ENCODE measurements around the gene KDM7A. TPM values are rescaled to one million over a fixed set of nuclear protein-coding genes. Genes with fewer than 3 reads are reported as not detected.

KDM7A gene
- total and polyA plus RNA-seq, 12 donors, result 2.7 to 16.4 (median 11.8) TPM

DNA sequence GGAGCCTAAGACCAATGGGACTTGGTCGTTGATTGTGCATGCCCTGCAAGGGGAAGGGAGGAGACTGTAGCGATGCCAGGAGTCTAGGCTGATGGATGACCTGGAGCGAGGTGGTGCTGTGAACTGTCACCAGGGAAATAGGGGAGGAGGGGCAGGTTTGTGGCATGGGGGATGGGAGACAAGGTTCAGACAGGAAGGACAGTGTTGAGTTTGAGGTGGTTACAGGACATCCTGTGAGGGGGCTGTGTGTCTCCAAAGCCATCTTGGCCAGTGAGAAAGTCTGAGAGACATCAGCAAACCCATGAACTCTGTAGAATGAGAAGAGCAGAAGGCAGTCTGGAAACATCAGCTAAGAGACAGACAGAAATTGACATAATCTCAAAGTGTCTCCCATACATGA lies 38.5 kb upstream of the KDM7A start:
- TF ChIP-seq, protein P1, sequence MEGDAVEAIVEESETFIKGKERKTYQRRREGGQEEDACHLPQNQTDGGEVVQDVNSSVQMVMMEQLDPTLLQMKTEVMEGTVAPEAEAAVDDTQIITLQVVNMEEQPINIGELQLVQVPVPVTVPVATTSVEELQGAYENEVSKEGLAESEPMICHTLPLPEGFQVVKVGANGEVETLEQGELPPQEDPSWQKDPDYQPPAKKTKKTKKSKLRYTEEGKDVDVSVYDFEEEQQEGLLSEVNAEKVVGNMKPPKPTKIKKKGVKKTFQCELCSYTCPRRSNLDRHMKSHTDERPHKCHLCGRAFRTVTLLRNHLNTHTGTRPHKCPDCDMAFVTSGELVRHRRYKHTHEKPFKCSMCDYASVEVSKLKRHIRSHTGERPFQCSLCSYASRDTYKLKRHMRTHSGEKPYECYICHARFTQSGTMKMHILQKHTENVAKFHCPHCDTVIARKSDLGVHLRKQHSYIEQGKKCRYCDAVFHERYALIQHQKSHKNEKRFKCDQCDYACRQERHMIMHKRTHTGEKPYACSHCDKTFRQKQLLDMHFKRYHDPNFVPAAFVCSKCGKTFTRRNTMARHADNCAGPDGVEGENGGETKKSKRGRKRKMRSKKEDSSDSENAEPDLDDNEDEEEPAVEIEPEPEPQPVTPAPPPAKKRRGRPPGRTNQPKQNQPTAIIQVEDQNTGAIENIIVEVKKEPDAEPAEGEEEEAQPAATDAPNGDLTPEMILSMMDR (IDR thresholded peaks at IDR 0.05), result no peak
- Histone ChIP-seq H3K27me3 (no peaks in the 10 kb centered on the region), H3K4me1 (peaks cover 0 to 29% (median 0%) of the 10 kb centered on the region in 9 donors), H3K36me3 (no peaks in the 10 kb centered on the region), H3K9me3 (peaks cover 0 to 10% (median 0%) of the 10 kb centered on the region in 11 donors), H3K4me3 (no peak overlapping the region), H3K27ac (no peak overlapping the region)
- ATAC-seq (no peak), DNase-seq (no peak)
- 86 to 91% methylated on average over 3 of the region's 3 CpGs for WGBS, 2 donors
- intact Hi-C loops (cut with DNase I), result no loop called here

DNA sequence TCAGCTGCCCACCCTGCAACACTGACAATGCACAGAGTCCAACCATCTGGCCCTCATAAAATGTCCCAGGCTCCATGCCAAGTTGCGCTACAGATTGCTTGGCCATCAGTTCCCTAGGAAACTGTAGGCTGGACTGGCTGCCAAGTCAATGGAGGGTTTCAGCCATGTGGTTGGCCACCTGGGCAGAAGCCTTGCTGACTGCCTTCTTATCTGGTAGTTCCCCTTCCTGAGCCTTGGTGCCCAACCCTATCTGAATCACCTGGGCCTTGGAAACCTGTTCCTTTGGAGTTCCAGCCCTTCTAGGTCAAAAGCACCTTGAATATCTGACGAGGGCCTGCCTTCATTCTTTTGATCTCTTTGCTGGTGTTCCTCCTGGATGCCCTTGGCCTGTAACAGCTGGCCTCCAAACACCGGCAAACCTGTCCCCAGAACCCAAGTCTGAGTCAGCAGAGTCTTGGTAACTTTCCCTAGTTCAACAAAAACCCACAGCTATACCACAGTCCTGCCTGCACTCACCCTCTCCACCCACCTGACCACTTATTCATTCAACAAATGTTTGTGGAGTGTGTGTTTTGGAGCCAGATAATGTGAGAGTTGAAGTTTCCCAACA lies 37.4 kb upstream of the KDM7A start:
- intact Hi-C loops (cut with DNase I), result no loop called here
- peaks cover 0 to 37% (median 0%) of the 10 kb centered on the region in 9 donors for H3K4me1 ChIP-seq
- TF ChIP-seq, protein P1 (IDR thresholded peaks at IDR 0.05), result no peak
- no peak overlapping the region for H3K4me3 ChIP-seq
- peak in 3 of 8 donors; percentile 37 to 44 (median 43) for ATAC-seq
- 65 to 81% methylated on average over 3 of the region's 3 CpGs for WGBS, 2 donors
- H3K36me3 ChIP-seq, result no peaks in the 10 kb centered on the region
- H3K27me3 ChIP-seq, result peaks cover 0 to 3% (median 0%) of the 10 kb centered on the region in 7 donors
- no peak overlapping the region for H3K27ac ChIP-seq
- DNase-seq, result no peak
- H3K9me3 ChIP-seq, result peaks cover 0 to 10% (median 0%) of the 10 kb centered on the region in 11 donors

DNA sequence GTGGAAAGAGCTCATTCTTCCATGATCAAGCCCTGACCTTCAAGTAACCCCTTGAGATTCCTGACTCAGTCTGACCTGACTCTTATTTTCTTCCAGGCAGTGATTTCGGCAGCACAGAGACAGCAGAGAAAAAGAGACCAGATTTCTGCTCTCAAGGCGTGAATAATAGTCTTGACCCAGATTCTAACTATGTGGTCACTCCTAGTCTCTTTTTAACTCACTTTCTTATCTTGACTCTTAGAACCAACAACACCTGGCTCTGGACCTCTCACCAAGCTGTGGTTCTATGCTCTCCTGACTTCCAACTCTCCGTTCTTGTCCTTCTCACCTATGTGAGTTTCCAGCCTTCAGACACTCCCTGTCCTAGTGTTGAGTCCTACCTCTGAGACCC lies 36.9 kb upstream of the KDM7A start:
- ATAC-seq (peak in 2 of 8 donors; percentile 27 to 58), DNase-seq (no peak)
- TF ChIP-seq, protein P1 (IDR thresholded peaks at IDR 0.05), result no peak
- Histone ChIP-seq H3K27ac (no peak overlapping the region), H3K4me3 (no peak overlapping the region), H3K36me3 (no peaks in the 10 kb centered on the region), H3K27me3 (peaks cover 0 to 3% (median 0%) of the 10 kb centered on the region in 7 donors), H3K9me3 (peaks cover 0 to 10% (median 0%) of the 10 kb centered on the region in 11 donors), H3K4me1 (peaks cover 0 to 37% (median 0%) of the 10 kb centered on the region in 9 donors)
- WGBS, 2 donors, result 80 to 90% methylated on average over 3 of the region's 3 CpGs
- intact Hi-C loops (cut with DNase I), result no loop called here

DNA sequence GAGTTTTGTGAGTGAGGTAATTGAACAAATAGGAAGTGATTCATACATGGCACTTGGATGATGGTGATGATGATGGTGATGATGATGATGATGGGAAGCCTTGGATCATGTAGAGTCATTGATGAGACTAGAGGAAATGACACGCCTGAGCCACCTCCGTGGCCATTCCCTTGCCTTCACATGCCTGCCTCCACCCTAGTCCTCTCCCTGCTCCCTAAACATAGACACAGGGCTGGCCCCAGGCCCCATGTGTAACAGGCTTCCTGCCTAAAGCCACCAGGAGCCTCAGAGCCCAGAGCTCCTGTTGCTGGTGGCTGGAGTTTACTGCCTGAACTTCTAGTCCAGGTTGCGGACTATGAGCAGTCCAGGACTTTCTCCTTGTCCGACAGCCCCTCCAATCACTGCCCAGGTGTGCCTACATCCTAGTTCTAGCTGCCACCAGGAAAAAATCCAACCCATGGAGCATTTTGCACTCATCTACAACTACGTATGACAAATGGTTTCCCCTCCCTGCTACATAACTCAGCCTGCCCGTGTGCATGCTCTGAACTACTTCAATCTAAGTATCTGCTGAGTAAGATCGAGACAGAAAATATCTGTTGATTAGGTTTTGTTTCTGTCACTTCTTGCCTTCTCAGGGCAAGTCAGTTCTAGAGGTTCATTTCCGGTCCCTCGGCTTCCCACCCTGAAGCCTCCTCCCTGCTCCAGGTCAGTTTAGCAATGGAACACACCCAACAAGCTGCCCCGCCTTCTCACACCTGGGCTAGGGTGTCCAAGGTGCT lies 35.5 kb upstream of the KDM7A start:
- DNase-seq, result no peak

More for the DNA sequence above, 35.5 kb upstream of the KDM7A start:
- no peaks in the 10 kb centered on the region for H3K36me3 ChIP-seq
- ATAC-seq, result peak in 1 of 8 donors; percentile 32
- TF ChIP-seq, protein P1 (IDR thresholded peaks at IDR 0.05), result no peak
- 85 to 87% methylated on average over 10 of the region's 10 CpGs for WGBS, 2 donors
- H3K27ac ChIP-seq, result no peak overlapping the region
- no peak overlapping the region for H3K4me3 ChIP-seq
- peaks cover 0 to 37% (median 0%) of the 10 kb centered on the region in 9 donors for H3K4me1 ChIP-seq
- intact Hi-C loops (cut with DNase I), result no loop called here
- peaks cover 0 to 3% (median 0%) of the 10 kb centered on the region in 7 donors for H3K27me3 ChIP-seq
- H3K9me3 ChIP-seq, result peaks cover 0 to 10% (median 0%) of the 10 kb centered on the region in 11 donors

Data from heart right ventricle (tissue), 16 donors.